GM23248 (cell line): ENCODE measurements around the gene GLYR1. TPM values are rescaled to one million over a fixed set of nuclear protein-coding genes. Genes with fewer than 3 reads are reported as not detected.

Experiments used
- DNase-seq: peaks from one replicate; pipeline ENCODE4 v3.0.0-alpha.2; 2015
- H2AFZ ChIP-seq: fragments of 200-600 bp; sonication (generic); 2 replicates; pipeline ENCODE4 v1.6.1; 2016; ENCODE audit warnings: antibody characterized with exemption
- H3F3A ChIP-seq: fragments of 200-600 bp; sonication (generic); 2 replicates; pipeline ENCODE4 v1.6.1; 2016; ENCODE audit warnings: mild to moderate bottlenecking, antibody characterized with exemption, mixed run types; ENCODE audit not compliant: insufficient read depth
- H3K27ac ChIP-seq: fragments of 200-600 bp; sonication (generic); 2 replicates; pipeline ENCODE4 v1.5.1; 2016; ENCODE audit warnings: mild to moderate bottlenecking
- H3K27me3 ChIP-seq: fragments of 200-600 bp; sonication (generic); replicated peaks from 2 replicates; pipeline ENCODE4 v1.6.1; 2016; ENCODE audit warnings: mild to moderate bottlenecking; ENCODE audit not compliant: insufficient read depth
- H3K36me3 ChIP-seq: fragments of 200-600 bp; sonication (generic); 2 replicates; pipeline ENCODE4 v1.6.1; 2016; ENCODE audit warnings: low read depth, mild to moderate bottlenecking
- H3K4me1 ChIP-seq: fragments of 200-600 bp; sonication (generic); 2 replicates; pipeline ENCODE4 v1.6.1; 2016; ENCODE audit warnings: mild to moderate bottlenecking; ENCODE audit not compliant: insufficient read depth
- H3K4me2 ChIP-seq: fragments of 200-600 bp; sonication (generic); one replicate; pipeline ENCODE4 v1.6.1; 2016; ENCODE audit warnings: mild to moderate bottlenecking; ENCODE audit not compliant: unreplicated experiment
- H3K4me3 ChIP-seq: fragments of 200-600 bp; sonication (generic); 2 replicates; pipeline ENCODE4 v1.5.1; 2016; ENCODE audit warnings: mild to moderate bottlenecking
- H3K79me2 ChIP-seq: fragments of 200-600 bp; sonication (generic); 2 replicates; pipeline ENCODE4 v1.6.1; 2016; ENCODE audit warnings: mild to moderate bottlenecking; ENCODE audit not compliant: insufficient read depth
- H3K9ac ChIP-seq: fragments of 200-600 bp; sonication (generic); 2 replicates; pipeline ENCODE4 v1.6.1; 2016; ENCODE audit warnings: mild to moderate bottlenecking
- H3K9me2 ChIP-seq: fragments of 200-600 bp; sonication (generic); 2 replicates; pipeline ENCODE4 v1.6.1; 2016; ENCODE audit warnings: mixed run types, mild to moderate bottlenecking, moderate library complexity; ENCODE audit not compliant: insufficient read depth
- H3K9me3 ChIP-seq: fragments of 200-600 bp; sonication (generic); one replicate; pipeline ENCODE4 v1.6.1; 2017; ENCODE audit warnings: low read depth
- H4K20me1 ChIP-seq: fragments of 200-600 bp; sonication (generic); 2 replicates; pipeline ENCODE4 v1.6.0; 2016; ENCODE audit not compliant: insufficient read depth
- EZH2 ChIP-seq: fragments of 200-600 bp; sonication (generic); IDR thresholded peaks from 2 replicates; pipeline ENCODE4 v1.6.1; 2018; ENCODE audit warnings: antibody characterized with exemption, mild to moderate bottlenecking; ENCODE audit not compliant: insufficient read depth, poor library complexity, severe bottlenecking
- EZH2phosphoT487 ChIP-seq: fragments of 200-600 bp; sonication (generic); IDR thresholded peaks from 2 replicates; pipeline ENCODE4 v1.6.1; 2018; ENCODE audit warnings: antibody characterized with exemption, moderate library complexity, mild to moderate bottlenecking, low read depth; ENCODE audit not compliant: insufficient read depth
- WGBS, 2 experiments: methylation state at CpG; one replicate each; pipeline ENCODE4 v1.1.6; 2015 to 2017; ENCODE audit warnings: low lambda C conversion rate in 2 of 2, low coverage in 1 of 2; ENCODE audit errors: missing lambda C conversion rate in 2 of 2; 5-methylcytosine and 5-hydroxymethylcytosine counted together
- in situ Hi-C: fragments of 300-500 bp; cut with MboI; formaldehyde crosslinking; loops from 2 replicates; pipeline ENCODE4 v1.15.0; 2020
- polyA plus RNA-seq: library from polyadenylated mRNA; unstranded; fragments of >200 nt; fragmentation: Nextera tagmentation; extraction: Ambion mirVana; gene quantifications from 2 replicates; pipeline ENCODE4 v1.2.1, GENCODE V29; 2016
- total RNA-seq: library from RNA; depleted of rRNA; stranded (reverse); fragments of >200 nt; shearing (Covaris generic); gene quantifications from 2 replicates; pipeline ENCODE4 v1.2.3, GENCODE V29; 2014

Gene GLYR1
- total and polyA plus RNA-seq, 2 experiments from 2014 or later, result 31.2 to 39.9 TPM

DNA sequence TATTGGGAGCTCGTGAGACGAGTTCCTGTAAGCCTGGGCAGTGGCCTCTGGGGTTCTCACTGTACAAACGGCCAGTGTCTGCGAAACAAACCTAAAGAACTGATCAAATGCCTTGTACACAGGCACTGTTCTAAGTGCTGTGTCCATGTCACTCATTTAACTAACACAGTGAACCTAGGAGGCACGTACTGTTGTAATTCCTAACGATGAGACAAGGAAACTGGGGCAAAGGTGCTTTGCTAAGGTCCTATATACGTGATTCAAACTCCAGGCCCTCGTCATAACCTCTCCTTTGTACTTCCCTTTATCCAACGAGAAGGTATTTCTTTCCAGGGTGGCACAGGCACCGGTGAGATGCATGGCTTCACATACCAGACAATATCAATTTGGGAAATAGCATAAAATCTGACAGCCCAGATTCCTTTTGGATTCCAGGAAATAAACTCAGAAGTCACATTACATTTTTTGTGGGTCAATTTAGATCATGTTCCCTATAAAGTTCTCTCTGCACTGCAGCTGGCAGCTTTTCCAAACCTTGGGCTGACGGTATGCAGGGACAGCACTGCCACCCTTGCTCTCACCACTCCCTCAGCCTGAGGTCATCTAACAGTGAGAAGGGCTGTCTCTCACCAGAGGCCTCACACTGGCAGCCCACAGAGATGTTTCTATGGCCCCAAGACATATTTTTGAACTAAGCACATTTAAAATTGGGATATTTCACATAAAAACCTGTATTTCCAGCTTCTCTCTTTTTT lies 18.3 kb downstream of the GLYR1 start:
- 91 to 92% methylated on average over 11 of the region's 11 CpGs for WGBS, 2 experiments
- no peak for TF ChIP-seq EZH2
- no peak for TF ChIP-seq EZH2phosphoT487

GRCh38 chr16:4826980-4827379 lies 20.1 kb downstream of the GLYR1 start:
- DNase-seq, result no peak
- no peak overlapping the region for H2AFZ ChIP-seq
- H3K36me3 ChIP-seq, result peaks cover 48% of the 10 kb centered on the region
- H3K4me3 ChIP-seq, result no peak overlapping the region
- in situ Hi-C loops, result no loop called here
- H3F3A ChIP-seq, result no peaks in the 10 kb centered on the region
- H4K20me1 ChIP-seq, result no peaks in the 10 kb centered on the region
- H3K27ac ChIP-seq, result no peak overlapping the region
- H3K27me3 ChIP-seq, result no peaks in the 10 kb centered on the region
- no peak overlapping the region for H3K9ac ChIP-seq
- no peaks in the 10 kb centered on the region for H3K4me1 ChIP-seq
- 95 to 97% methylated on average over 10 of the region's 10 CpGs for WGBS, 2 experiments
- TF ChIP-seq EZH2 (no peak), EZH2phosphoT487 (no peak)
- no peak overlapping the region for H3K4me2 ChIP-seq
- no peaks in the 10 kb centered on the region for H3K9me2 ChIP-seq
- H3K9me3 ChIP-seq, result no peaks in the 10 kb centered on the region
- peaks cover 18% of the 10 kb centered on the region; the same call in 1 of the 2 replicates for H3K79me2 ChIP-seq

More for the DNA sequence above, 18.3 kb downstream of the GLYR1 start:
- H3K4me3 ChIP-seq, result no peak overlapping the region
- H3K36me3 ChIP-seq, result peaks cover 50% of the 10 kb centered on the region
- no peak overlapping the region for H3K9ac ChIP-seq
- in situ Hi-C loops, result no loop called here
- H3K27ac ChIP-seq, result no peak overlapping the region
- H3K27me3 ChIP-seq, result no peaks in the 10 kb centered on the region
- no peaks in the 10 kb centered on the region for H4K20me1 ChIP-seq
- DNase-seq, result no peak
- H3K79me2 ChIP-seq, result peaks cover 35% of the 10 kb centered on the region
- H3K9me2 ChIP-seq, result no peaks in the 10 kb centered on the region
- H3K4me2 ChIP-seq, result no peak overlapping the region
- H2AFZ ChIP-seq, result no peak overlapping the region
- no peaks in the 10 kb centered on the region for H3K4me1 ChIP-seq
- H3F3A ChIP-seq, result no peaks in the 10 kb centered on the region
- H3K9me3 ChIP-seq, result no peaks in the 10 kb centered on the region

DNA sequence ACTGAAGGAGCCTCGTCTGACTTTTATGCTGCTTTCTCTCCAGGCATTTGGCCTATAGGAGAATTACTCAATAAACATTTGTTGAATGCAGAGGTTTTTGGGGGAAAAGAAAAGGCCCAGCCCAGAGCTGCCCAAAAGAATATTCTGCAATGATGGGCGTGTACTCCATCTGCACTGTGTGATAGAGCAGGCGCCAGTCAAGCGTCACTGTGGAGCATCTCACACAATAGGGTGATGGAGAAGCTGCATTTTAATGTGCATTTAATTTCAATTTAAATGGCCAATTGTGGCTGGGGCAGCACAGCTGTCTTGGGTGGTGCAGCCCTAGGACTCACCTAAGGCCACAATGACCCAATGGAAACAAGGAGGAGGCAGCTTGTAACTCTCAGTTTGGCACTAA lies 20.6 kb downstream of the GLYR1 start:
- no peaks in the 10 kb centered on the region for H3K4me1 ChIP-seq
- no peaks in the 10 kb centered on the region for H3F3A ChIP-seq
- 86 to 87% methylated on average over 4 of the region's 4 CpGs for WGBS, 2 experiments
- no peaks in the 10 kb centered on the region for H3K27me3 ChIP-seq
- no peaks in the 10 kb centered on the region for H3K9me2 ChIP-seq
- peaks cover 13% of the 10 kb centered on the region; the same call in 1 of the 2 replicates for H3K79me2 ChIP-seq
- H3K36me3 ChIP-seq, result peaks cover 48% of the 10 kb centered on the region
- H3K9me3 ChIP-seq, result no peaks in the 10 kb centered on the region
- no peak overlapping the region for H3K4me3 ChIP-seq
- H3K9ac ChIP-seq, result no peak overlapping the region
- H3K27ac ChIP-seq, result no peak overlapping the region
- no peak overlapping the region for H3K4me2 ChIP-seq
- in situ Hi-C loops, result no loop called here
- H2AFZ ChIP-seq, result no peak overlapping the region
- no peak for TF ChIP-seq EZH2phosphoT487
- no peak for TF ChIP-seq EZH2
- DNase-seq, result no peak
- H4K20me1 ChIP-seq, result no peaks in the 10 kb centered on the region

DNA sequence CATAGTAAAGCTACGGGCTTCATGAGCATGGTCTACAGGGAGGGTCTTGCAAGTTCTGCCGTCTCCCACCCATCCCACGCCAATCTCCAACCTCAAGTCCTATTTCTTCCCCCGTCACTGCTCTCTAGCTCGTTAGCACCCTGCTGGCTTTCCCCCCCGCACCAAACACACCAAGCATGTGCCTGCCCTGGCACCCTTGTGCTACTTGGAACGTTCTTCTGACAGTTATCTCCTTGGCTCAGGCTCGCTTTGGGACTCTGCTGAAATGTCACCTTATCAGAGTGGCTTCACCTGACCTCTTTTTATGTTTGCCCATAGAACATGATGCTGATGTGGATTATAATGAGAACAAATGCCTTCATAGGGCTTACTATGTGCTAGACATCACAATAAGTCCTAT lies 21.9 kb downstream of the GLYR1 start:
- no peak overlapping the region for H3K4me2 ChIP-seq
- H4K20me1 ChIP-seq, result no peaks in the 10 kb centered on the region
- H3K27me3 ChIP-seq, result no peaks in the 10 kb centered on the region
- no peaks in the 10 kb centered on the region for H3K4me1 ChIP-seq
- H3K36me3 ChIP-seq, result peaks cover 47% of the 10 kb centered on the region
- WGBS, 2 experiments, result 86 to 90% methylated on average over 8 of the region's 8 CpGs
- H2AFZ ChIP-seq, result no peak overlapping the region
- DNase-seq, result no peak
- no peak overlapping the region for H3K9ac ChIP-seq
- H3K27ac ChIP-seq, result no peak overlapping the region
- in situ Hi-C loops, result no loop called here
- no peaks in the 10 kb centered on the region for H3F3A ChIP-seq
- H3K79me2 ChIP-seq, result peaks cover 10% of the 10 kb centered on the region; the same call in 1 of the 2 replicates
- TF ChIP-seq EZH2phosphoT487, result no peak
- no peak for TF ChIP-seq EZH2
- H3K9me2 ChIP-seq, result no peaks in the 10 kb centered on the region
- H3K9me3 ChIP-seq, result no peaks in the 10 kb centered on the region
- no peak overlapping the region for H3K4me3 ChIP-seq
